ENCODE data around the gene ERC2.

The ERC2 gene

DNA sequence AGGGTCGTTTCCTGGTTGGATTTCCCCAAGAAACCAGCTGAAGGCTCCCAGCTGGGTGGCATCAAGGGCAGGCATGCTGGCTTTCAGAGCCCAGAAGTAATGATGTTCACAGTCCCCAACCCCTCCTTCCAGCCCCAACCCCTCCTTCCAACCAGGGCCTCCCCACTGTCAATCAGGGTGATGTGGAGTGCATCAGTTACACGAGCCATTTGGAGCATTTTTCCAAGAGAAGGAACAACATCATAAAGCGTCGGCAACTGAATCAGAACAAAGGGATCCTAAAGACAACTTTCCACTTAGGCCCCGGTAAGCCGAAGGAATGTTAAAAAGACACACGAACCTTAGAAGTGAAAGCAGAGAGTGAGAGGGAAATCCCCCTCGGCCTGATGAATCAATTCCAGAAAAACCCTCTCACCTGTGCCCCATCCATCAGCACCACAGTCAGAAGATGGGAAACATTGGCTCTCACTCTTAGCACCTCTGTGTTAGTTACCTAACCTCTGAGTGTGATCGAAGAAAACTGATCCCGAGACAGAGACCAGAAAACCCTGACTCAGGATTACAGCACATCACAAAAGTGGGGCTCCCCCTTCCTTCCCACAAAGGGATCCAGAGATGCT, 880.0 kb downstream of the ERC2 start:
- no peaks in the 10 kb centered on the region for H3K36me3 ChIP-seq (ENCODE audit: control insufficient read depth, insufficient read depth, low read length, severe bottlenecking)
- no peak overlapping the region for H3K9ac ChIP-seq (ENCODE audit: low read length)
- peaks cover 29% of the 10 kb centered on the region for H3K27me3 ChIP-seq (replicated peaks; ENCODE audit: control insufficient read depth, insufficient read depth, low read length)
- no peak for DNase-seq (ENCODE audit: low read depth)
- H3K4me1 ChIP-seq (ENCODE audit: control insufficient read depth, insufficient read depth, low read length): peaks cover 3% of the 10 kb centered on the region
- no peak overlapping the region for H3K4me3 ChIP-seq (ENCODE audit: low read length)
- no peaks in the 10 kb centered on the region for H3K9me3 ChIP-seq (ENCODE audit: control insufficient read depth, low read length)

DNA sequence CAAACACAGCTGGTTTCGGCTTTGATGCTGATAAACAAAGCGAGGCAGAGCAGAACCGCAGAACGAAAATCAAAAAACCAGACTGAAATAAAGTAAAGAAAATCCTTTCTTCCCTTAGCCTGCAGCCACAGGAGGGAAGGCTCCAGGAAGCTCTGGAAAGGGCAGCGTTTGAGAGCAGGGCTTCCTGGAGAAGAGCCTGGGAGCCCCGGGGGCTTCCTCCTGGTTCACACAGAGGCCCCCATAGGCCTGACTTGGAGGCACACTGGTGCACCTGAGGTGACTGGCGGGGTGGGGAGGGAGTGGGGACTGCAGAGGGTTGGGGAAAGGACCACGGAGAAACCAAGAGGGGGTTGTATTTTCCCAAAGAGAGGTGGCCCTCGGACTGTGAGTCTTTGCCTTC, 882.4 kb downstream of the ERC2 start:
- Histone ChIP-seq H3K36me3 (ENCODE audit: control insufficient read depth, insufficient read depth, low read length, severe bottlenecking) (no peaks in the 10 kb centered on the region), H3K27me3 (replicated peaks; ENCODE audit: control insufficient read depth, insufficient read depth, low read length) (peaks cover 26% of the 10 kb centered on the region), H3K9ac (ENCODE audit: low read length) (no peak overlapping the region), H3K9me3 (ENCODE audit: control insufficient read depth, low read length) (peaks cover 5% of the 10 kb centered on the region), H3K4me1 (ENCODE audit: control insufficient read depth, insufficient read depth, low read length) (peaks cover 3% of the 10 kb centered on the region), H3K4me3 (ENCODE audit: low read length) (no peak overlapping the region)
- no peak for DNase-seq (ENCODE audit: low read depth)

DNA sequence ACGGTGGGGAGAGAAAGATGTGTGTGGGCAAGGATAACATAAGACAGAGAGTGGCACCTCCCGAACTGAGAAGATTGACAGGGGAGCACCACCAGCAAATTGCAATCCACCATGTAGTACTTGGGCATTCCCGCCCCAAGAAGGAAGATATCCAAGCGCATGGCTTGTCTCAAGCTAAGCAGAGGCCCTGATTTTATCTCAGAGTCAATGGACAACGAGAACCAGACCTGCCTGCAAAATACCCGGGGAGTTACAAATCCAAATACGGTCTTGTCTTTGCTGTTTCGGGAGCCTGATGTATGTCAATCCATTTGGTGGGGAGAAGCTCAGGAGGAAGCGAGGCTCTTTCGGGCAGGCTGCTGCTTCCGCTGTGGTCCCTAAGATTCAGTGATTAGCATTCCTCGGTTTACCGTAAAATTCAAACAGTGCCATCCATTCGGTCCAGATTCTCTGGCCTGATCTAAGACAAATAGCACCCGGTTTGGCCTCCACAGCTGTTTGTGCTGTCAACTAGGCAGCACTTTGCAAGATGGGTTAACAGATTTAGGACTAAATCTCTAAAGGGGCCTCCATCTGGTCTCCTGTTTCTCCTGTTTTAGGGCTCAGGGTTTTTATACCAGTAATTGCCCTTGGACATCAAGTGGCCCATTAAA, 883.4 kb downstream of the ERC2 start:
- H3K4me1 ChIP-seq (ENCODE audit: control insufficient read depth, insufficient read depth, low read length): peaks cover 3% of the 10 kb centered on the region
- no peak for DNase-seq (ENCODE audit: low read depth)
- H3K9me3 ChIP-seq (ENCODE audit: control insufficient read depth, low read length): peaks cover 12% of the 10 kb centered on the region
- no peak overlapping the region for H3K4me3 ChIP-seq (ENCODE audit: low read length)
- H3K9ac ChIP-seq (ENCODE audit: low read length): no peak overlapping the region
- H3K36me3 ChIP-seq (ENCODE audit: control insufficient read depth, insufficient read depth, low read length, severe bottlenecking): no peaks in the 10 kb centered on the region
- H3K27me3 ChIP-seq (replicated peaks; ENCODE audit: control insufficient read depth, insufficient read depth, low read length): peaks cover 35% of the 10 kb centered on the region

DNA sequence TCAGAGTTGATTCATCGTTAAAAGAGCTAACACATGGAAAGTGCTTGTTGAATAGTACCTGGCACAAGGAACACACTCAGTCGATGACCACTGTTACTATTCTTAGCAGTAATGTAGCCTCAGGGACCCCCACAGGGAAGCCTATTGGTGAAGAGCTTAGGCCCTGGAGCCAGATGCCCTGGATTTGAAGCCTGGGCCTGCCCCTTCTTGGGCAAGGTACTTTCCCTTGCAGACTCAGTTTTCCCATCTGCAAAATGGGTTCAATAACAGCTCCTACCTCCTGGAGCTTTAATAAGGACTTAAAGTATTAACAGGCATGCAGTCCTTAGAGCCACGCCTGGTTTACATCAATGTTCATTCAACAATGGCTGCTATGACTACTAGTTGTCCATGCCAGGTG, 884.2 kb downstream of the ERC2 start:
- Histone ChIP-seq H3K4me3 (ENCODE audit: low read length) (no peak overlapping the region), H3K9ac (ENCODE audit: low read length) (no peak overlapping the region), H3K27me3 (replicated peaks; ENCODE audit: control insufficient read depth, insufficient read depth, low read length) (peaks cover 41% of the 10 kb centered on the region), H3K9me3 (ENCODE audit: control insufficient read depth, low read length) (peaks cover 12% of the 10 kb centered on the region), H3K36me3 (ENCODE audit: control insufficient read depth, insufficient read depth, low read length, severe bottlenecking) (no peaks in the 10 kb centered on the region), H3K4me1 (ENCODE audit: control insufficient read depth, insufficient read depth, low read length) (peaks cover 3% of the 10 kb centered on the region)
- DNase-seq (ENCODE audit: low read depth): no peak

DNA sequence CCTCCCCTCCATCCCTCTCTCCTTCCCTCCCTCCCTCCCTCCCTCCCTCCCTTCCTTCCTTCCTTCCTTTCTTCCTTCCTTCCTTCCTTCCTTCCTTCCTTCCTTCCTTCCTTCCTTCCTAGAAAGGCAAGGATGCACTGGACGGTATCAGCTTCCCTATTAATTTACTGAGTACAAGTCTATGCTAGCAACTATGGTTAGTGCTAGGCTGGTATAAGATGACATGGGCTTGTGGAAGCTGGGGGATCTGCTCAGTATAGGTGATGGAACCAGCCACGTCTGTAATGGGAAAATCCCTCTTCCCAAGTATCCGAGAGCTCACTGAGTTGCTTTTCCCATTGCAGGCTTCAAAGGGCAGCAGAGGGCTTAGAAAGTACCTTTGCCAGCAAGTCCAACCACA, 884.8 kb downstream of the ERC2 start:
- peaks cover 3% of the 10 kb centered on the region for H3K4me1 ChIP-seq (ENCODE audit: control insufficient read depth, insufficient read depth, low read length)
- H3K36me3 ChIP-seq (ENCODE audit: control insufficient read depth, insufficient read depth, low read length, severe bottlenecking): no peaks in the 10 kb centered on the region
- H3K9me3 ChIP-seq (ENCODE audit: control insufficient read depth, low read length): peaks cover 17% of the 10 kb centered on the region
- peaks cover 41% of the 10 kb centered on the region for H3K27me3 ChIP-seq (replicated peaks; ENCODE audit: control insufficient read depth, insufficient read depth, low read length)
- H3K9ac ChIP-seq (ENCODE audit: low read length): no peak overlapping the region
- no peak overlapping the region for H3K4me3 ChIP-seq (ENCODE audit: low read length)
- no peak for DNase-seq (ENCODE audit: low read depth)

DNA sequence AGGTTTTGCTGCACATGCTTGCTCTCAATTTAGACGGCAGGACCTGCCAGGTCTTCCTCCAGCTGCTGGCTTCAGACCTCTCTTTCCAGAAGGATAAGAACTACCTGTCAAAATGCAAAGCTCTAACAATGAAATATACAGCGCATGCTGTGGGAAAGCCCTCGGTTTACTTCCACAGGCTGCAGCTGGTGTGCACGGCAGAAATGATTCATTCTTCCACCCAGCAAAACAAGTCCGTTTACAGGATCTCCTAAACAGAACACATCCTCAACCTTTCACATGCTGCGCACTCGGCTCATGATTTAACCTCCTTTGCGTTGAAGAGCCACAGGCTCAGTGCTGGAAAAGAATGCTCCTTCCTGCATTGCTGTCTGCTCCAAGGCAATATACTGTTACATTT, 888.8 kb downstream of the ERC2 start:
- Histone ChIP-seq H3K9ac (ENCODE audit: low read length) (no peak overlapping the region), H3K4me3 (ENCODE audit: low read length) (no peak overlapping the region), H3K4me1 (ENCODE audit: control insufficient read depth, insufficient read depth, low read length) (no peaks in the 10 kb centered on the region), H3K9me3 (ENCODE audit: control insufficient read depth, low read length) (peaks cover 22% of the 10 kb centered on the region), H3K27me3 (replicated peaks; ENCODE audit: control insufficient read depth, insufficient read depth, low read length) (peaks cover 51% of the 10 kb centered on the region), H3K36me3 (ENCODE audit: control insufficient read depth, insufficient read depth, low read length, severe bottlenecking) (no peaks in the 10 kb centered on the region)
- peak; percentile 38 for DNase-seq (ENCODE audit: low read depth)

DNA sequence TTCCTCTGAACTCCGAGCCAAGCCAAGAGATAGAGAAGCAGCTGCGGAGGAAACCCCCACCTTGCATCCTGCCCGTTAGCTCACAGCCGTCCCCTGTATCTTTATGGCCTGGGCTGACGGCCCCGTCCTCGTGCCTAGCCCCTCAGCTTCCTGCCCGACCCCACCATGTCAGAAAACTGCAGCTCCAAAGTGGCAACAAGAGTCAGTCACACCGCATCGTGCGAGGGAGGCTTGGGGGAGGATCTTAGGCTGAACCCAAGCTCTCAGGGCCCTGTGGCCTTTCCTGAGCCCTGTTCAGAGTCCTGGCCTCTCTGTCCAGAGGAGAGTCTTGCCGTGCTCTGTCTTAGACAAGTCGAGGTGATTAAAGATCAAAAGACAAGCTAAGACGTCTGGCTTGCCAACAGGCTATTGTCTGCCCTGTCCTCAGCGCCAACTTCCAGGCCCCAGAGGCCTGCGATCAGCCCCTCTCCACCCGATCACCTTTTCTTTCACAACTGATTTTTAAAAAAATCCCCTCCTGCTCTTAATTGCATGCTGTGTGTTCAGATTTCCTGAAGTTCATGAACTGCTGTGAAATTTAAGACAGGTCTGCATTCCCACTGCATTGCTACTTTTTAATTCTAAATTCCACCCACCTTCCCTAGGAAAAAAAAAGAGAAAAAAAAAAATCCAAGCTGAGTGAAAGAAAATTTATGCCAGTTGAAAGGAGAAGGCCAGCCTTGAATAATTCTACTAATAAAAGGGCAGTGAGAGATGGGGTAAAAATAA, 891.5 kb downstream of the ERC2 start:
- no peaks in the 10 kb centered on the region for H3K36me3 ChIP-seq (ENCODE audit: control insufficient read depth, insufficient read depth, low read length, severe bottlenecking)
- peaks cover 22% of the 10 kb centered on the region for H3K9me3 ChIP-seq (ENCODE audit: control insufficient read depth, low read length)
- no peaks in the 10 kb centered on the region for H3K4me1 ChIP-seq (ENCODE audit: control insufficient read depth, insufficient read depth, low read length)
- H3K9ac ChIP-seq (ENCODE audit: low read length): no peak overlapping the region
- DNase-seq (ENCODE audit: low read depth): no peak
- peaks cover 58% of the 10 kb centered on the region for H3K27me3 ChIP-seq (replicated peaks; ENCODE audit: control insufficient read depth, insufficient read depth, low read length)
- H3K4me3 ChIP-seq (ENCODE audit: low read length): no peak overlapping the region

DNA sequence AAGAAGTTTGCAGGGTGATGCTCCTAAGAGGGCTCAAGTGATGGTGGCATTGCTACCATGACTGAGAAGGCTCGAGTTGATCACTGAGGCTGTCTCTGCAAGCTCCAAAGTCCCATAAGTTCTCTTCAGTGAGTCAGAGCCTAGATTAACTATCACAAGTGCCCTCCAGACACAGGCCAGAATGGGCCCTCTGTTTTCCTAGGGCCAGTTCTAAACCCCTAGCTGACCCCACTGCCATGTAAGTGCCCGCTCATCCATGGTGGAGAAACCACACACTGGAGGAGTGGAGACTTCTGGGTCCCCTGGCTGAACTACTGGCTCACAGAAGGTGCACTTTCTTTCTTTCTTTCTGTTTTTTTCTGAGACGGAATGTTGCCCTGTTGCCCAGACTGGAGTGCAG, 893.6 kb downstream of the ERC2 start:
- Histone ChIP-seq H3K27me3 (replicated peaks; ENCODE audit: control insufficient read depth, insufficient read depth, low read length) (peaks cover 52% of the 10 kb centered on the region), H3K9me3 (ENCODE audit: control insufficient read depth, low read length) (peaks cover 10% of the 10 kb centered on the region), H3K4me1 (ENCODE audit: control insufficient read depth, insufficient read depth, low read length) (no peaks in the 10 kb centered on the region), H3K36me3 (ENCODE audit: control insufficient read depth, insufficient read depth, low read length, severe bottlenecking) (no peaks in the 10 kb centered on the region), H3K9ac (ENCODE audit: low read length) (no peak overlapping the region), H3K4me3 (ENCODE audit: low read length) (no peak overlapping the region)
- DNase-seq (ENCODE audit: low read depth): no peak

DNA sequence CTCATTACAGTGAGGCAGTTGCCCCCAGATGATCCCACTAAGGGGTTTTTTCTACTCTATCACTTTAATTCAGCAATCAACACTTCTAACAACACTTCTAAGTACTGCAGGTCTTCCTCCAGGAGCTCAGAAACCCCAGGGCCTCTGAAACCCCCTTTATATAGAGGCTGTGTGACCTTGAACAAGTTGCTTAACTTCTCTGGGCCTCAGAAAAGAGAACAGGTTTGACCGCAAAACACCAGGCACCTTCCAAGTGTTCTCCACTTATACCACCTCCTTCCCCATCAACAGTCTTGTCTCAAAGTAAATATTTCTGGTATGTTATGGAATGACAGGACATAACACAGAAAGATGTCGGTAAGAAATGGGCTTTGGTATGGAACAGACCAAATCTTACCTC, 895.5 kb downstream of the ERC2 start:
- Histone ChIP-seq H3K27me3 (replicated peaks; ENCODE audit: control insufficient read depth, insufficient read depth, low read length) (peaks cover 45% of the 10 kb centered on the region), H3K4me3 (ENCODE audit: low read length) (no peak overlapping the region), H3K36me3 (ENCODE audit: control insufficient read depth, insufficient read depth, low read length, severe bottlenecking) (no peaks in the 10 kb centered on the region), H3K9me3 (ENCODE audit: control insufficient read depth, low read length) (no peaks in the 10 kb centered on the region), H3K9ac (ENCODE audit: low read length) (no peak overlapping the region), H3K4me1 (ENCODE audit: control insufficient read depth, insufficient read depth, low read length) (no peaks in the 10 kb centered on the region)
- DNase-seq (ENCODE audit: low read depth): no peak

DNA sequence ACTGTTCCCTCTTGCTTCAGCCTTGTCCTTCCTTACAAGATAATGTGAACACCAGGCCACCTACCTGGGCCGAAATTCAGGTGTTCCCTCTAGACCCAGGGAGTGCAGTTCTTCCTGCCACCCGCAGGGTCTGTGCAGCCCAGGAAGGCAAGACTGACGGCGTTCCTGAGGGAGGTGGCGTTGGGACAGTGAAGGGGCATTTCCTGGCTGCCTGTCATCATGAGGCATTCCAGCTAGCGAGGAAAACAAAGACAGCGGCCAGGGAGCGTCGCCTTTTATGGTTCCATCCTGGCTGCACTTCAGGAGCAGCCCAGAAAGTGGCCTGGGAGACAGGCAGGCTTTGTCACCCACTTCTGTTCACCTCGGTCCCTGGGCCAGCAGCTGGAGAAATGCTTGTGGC, 896.4 kb downstream of the ERC2 start:
- H3K9me3 ChIP-seq (ENCODE audit: control insufficient read depth, low read length): no peaks in the 10 kb centered on the region
- H3K4me1 ChIP-seq (ENCODE audit: control insufficient read depth, insufficient read depth, low read length): no peaks in the 10 kb centered on the region
- no peak overlapping the region for H3K4me3 ChIP-seq (ENCODE audit: low read length)
- no peak overlapping the region for H3K9ac ChIP-seq (ENCODE audit: low read length)
- no peaks in the 10 kb centered on the region for H3K36me3 ChIP-seq (ENCODE audit: control insufficient read depth, insufficient read depth, low read length, severe bottlenecking)
- peaks cover 44% of the 10 kb centered on the region for H3K27me3 ChIP-seq (replicated peaks; ENCODE audit: control insufficient read depth, insufficient read depth, low read length)
- no peak for DNase-seq (ENCODE audit: low read depth)

DNA sequence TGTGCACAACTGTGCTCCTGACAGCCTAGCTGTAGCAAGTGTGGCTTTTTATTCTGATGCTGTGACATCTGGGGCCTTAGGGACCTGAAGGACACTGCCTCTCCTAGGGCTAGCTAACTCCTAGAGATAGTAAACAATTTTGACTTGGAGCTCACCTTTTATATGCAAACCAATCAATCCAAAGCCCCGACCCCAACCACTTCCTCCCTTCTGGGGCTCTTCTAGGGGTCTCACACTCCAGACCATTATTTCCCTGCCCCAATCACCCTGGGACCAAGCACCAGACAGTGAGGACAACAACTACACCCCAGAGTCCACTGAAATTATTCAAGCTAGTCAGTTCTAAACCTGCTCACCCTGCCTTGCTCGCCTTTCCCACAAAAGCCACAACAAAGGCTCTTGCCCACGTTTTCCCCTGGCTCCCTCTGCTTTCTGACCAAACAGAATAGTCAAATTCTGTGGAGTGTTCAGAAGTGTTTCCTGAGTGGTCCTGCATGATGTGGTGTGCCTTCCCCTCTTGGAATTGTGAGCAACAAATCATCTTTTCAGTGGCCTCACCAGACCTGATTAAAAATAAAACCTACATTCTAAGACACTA, 897.0 kb downstream of the ERC2 start:
- Histone ChIP-seq H3K27me3 (replicated peaks; ENCODE audit: control insufficient read depth, insufficient read depth, low read length) (peaks cover 40% of the 10 kb centered on the region), H3K9me3 (ENCODE audit: control insufficient read depth, low read length) (no peaks in the 10 kb centered on the region), H3K4me1 (ENCODE audit: control insufficient read depth, insufficient read depth, low read length) (no peaks in the 10 kb centered on the region), H3K9ac (ENCODE audit: low read length) (no peak overlapping the region), H3K4me3 (ENCODE audit: low read length) (no peak overlapping the region), H3K36me3 (ENCODE audit: control insufficient read depth, insufficient read depth, low read length, severe bottlenecking) (no peaks in the 10 kb centered on the region)
- DNase-seq (ENCODE audit: low read depth): no peak

Measured in adipocyte (in vitro differentiated cells).